Measurements from ENCODE around the gene ARL8A.

The ARL8A gene

DNA sequence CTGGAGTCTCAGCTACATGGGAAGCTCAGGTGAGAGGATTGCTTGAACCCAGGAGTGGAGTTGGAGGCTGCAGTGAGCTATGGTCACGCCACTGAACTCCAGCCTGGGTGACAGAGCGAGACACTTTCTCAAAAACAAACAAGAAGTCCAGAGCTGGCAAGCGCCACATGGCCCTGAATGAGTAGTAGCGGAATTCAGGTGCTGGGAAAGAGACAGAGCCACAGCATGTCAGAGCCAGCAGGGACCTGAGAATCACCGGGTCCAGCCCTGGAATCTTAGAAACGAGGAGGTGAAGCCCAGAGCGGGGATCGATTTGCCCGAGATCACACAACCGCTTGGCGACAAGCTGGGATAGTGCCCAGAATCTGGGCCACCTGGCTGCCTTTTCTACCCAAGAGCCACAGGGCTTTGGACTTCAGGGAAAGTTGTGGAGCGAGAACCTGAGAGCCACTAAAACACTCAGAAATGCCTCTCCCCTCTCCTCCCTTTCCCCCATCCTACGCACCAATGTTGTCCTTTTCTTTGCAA is 9.8 kb downstream of the ARL8A start:
- TF ChIP-seq, protein P1, sequence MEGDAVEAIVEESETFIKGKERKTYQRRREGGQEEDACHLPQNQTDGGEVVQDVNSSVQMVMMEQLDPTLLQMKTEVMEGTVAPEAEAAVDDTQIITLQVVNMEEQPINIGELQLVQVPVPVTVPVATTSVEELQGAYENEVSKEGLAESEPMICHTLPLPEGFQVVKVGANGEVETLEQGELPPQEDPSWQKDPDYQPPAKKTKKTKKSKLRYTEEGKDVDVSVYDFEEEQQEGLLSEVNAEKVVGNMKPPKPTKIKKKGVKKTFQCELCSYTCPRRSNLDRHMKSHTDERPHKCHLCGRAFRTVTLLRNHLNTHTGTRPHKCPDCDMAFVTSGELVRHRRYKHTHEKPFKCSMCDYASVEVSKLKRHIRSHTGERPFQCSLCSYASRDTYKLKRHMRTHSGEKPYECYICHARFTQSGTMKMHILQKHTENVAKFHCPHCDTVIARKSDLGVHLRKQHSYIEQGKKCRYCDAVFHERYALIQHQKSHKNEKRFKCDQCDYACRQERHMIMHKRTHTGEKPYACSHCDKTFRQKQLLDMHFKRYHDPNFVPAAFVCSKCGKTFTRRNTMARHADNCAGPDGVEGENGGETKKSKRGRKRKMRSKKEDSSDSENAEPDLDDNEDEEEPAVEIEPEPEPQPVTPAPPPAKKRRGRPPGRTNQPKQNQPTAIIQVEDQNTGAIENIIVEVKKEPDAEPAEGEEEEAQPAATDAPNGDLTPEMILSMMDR (IDR thresholded peaks at IDR 0.05): no peak
- no peak for TF ChIP-seq ZFX (IDR thresholded peaks at IDR 0.05; ENCODE audit: borderline replicate concordance)
- peak overlapping the region; percentile 24 for H3K27ac ChIP-seq

DNA sequence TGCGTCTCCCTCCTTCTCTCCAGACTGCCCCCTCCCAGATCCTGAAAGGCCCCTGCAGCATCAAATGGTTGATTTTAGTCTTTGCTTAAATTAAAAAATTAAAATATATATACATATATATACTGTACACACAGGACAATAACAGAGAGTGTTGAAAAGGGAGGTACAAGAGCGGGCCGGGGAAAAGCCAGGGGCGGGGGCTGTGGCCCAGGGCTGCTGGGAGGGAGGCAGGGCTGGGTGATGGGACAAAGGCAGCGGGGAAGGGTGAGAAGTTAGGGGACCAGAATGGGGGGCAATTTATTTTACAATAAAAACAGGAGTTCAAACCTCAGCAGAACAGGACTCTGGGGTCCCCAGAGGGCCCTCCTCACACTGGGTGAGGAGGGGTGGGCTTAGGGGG is 10.5 kb downstream of the ARL8A start:
- H3K27ac ChIP-seq: no peak overlapping the region
- TF ChIP-seq ZFX (IDR thresholded peaks at IDR 0.05; ENCODE audit: borderline replicate concordance): no peak
- TF ChIP-seq, protein P1 (IDR thresholded peaks at IDR 0.05): no peak

DNA sequence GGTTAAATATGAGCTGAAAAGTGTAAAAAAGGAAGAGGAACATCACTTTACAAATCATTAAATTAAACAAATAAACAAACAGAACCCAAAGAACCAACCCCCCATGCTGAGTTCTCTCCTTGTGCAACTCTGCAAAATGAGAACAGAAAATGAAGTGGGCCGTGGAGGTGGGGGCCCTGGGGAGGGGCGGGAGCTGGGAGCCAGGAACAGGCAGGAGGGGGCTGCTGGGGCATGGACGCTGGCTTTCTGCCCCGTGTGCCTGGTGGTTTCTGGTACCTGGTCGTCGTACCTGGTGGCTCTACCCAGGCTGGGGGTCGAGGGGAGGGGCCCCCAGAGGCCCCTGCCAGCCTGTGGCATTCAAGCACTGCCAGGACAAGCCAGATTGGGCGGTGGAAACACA is 11.0 kb downstream of the ARL8A start:
- TF ChIP-seq ZFX (IDR thresholded peaks at IDR 0.05; ENCODE audit: borderline replicate concordance): no peak
- TF ChIP-seq, protein P1 (IDR thresholded peaks at IDR 0.05): no peak
- H3K27ac ChIP-seq: no peak overlapping the region

DNA sequence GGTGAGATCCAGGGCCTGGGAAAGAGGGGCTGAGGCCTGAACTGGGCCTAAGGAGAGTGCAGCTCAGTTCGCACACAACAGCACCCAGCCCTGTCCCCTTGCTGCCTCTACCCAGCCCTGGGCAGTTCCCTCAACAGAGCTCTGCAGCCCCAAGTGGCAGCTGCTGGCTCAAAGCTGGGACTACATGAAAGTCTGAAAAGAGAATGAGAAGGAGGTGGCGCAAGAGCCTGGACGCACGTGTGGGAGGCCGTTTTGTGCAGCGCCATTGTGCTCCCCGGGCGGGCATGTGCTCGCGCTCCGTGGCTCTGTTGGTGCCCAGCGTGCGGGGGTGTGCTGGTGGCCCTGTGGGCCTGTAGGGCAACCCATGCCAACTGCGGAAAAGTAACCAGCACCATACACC is 11.5 kb downstream of the ARL8A start:
- H3K27ac ChIP-seq: peak overlapping the region; percentile 23; the same call in 1 of the 2 replicates
- TF ChIP-seq, protein P1 (IDR thresholded peaks at IDR 0.05): no peak
- no peak for TF ChIP-seq ZFX (IDR thresholded peaks at IDR 0.05; ENCODE audit: borderline replicate concordance)

DNA sequence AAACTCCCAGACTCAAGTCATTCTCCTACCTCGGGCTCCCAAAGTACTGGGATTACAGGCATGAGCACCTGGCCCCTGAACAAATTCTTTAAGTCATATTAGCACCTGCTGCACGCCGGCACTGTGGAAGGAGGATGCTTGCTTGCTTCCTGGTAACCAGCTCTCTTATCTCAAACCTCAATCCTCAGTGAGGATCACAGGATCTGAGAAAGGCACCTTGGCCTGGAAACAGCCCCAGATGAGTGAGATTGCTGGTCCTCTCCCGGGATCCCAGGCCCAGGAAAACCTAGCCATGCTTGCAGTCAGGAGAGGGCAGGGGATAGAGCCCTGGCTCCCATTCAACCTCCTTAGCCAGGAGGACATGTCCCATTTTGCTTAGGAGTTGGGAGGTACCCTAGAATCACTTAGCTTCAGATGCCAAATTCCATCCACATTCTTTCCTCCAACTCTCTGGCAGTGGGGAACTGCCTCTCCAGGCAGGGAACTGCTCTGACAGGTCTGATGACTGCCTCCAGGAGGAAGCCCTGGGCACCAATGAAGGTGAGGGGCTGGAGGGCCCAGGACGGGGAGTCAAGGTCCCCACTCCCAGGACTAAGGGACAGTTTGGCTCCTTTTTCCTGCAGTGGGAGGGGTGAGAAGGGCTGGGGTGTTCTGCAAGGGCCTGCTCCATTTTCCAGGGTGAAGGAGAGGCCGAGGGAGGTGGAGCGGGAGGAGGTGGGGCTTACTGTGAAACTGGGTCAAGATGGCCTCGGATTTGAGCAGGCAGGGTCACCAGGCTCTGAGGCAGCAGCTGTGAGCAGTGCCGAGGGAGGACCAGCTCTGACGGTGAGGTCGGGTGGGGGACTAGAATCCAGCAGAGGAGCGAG is 12.3 kb downstream of the ARL8A start:
- peak overlapping the region; percentile 23; the same call in 1 of the 2 replicates for H3K27ac ChIP-seq
- TF ChIP-seq, protein P1 (IDR thresholded peaks at IDR 0.05): no peak
- TF ChIP-seq ZFX (IDR thresholded peaks at IDR 0.05; ENCODE audit: borderline replicate concordance): no peak

DNA sequence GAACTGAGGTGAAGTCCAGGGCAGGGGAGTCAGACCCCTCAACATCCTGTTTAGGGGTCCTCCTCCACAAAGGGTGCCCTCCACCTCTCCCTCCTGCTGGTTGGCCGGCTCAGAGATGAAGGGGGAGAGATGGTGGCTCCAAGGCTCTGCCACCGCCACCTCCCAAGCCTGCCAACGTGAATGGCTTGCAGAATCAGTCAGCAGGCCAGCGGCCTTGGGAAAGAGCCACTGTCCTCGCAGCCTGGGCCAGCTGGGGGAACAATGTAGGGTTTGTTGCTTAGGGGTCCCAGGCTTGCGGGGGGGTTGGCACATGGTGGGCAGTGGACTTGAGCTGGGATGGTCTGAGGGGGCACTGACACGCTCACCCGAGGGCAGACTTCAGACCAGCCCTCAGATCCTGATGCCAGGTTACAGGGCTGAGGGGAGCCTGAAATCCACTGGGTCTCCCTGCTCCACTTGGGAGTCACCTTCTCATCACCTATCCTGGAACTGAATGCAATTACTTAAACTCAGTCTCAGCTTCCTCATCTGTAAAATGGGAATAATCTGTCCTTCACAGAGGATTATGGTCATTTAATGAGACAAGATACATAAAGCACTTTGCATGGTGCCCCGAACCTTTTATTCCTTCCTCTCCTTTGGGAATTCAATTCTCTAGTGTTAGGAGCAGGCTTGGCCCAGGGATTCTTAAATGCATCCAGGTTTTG is 13.6 kb downstream of the ARL8A start:
- TF ChIP-seq ZFX (IDR thresholded peaks at IDR 0.05; ENCODE audit: borderline replicate concordance): no peak
- TF ChIP-seq, protein P1 (IDR thresholded peaks at IDR 0.05): no peak
- no peak overlapping the region for H3K27ac ChIP-seq

All from 22Rv1 (cell line).